IMR-90 (cell line): ENCODE data around the gene DBN1. TPM values are rescaled to one million over a fixed set of nuclear protein-coding genes. Genes with fewer than 3 reads are reported as not detected.

Experiments used
- ATAC-seq: fragments of 200-7000 bp; cut with Tn5 transposase; 2 replicates; pipeline ENCODE4 v1.9.1; 2020; ENCODE audit warnings: low read depth, mild to moderate bottlenecking, moderate library complexity
- BruUV-seq: library from RNA; stranded (reverse); fragments of 400-500 nt; replicated peaks from 2 replicates; lab custom pipeline; 2021; lab: Mats Ljungman, UMichigan
- CTCF ChIA-PET: fragments of 300-600 bp; formaldehyde crosslinking; extraction: SDS; loops from one replicate; lab custom pipeline; 2021; ENCODE audit warnings: antibody characterized with exemption; lab: Yijun Ruan, JAX
- POLR2A ChIA-PET: fragments of 300-600 bp; sonication (Branson Sonifier 250); formaldehyde crosslinking; loops from one replicate; lab custom pipeline; 2022; ENCODE audit warnings: antibody characterized with exemption; ENCODE audit not compliant: unreplicated experiment; lab: Charles Lee
- DNase-seq: peaks from one replicate; pipeline ENCODE4 v3.0.0; 2013
- H2AFZ ChIP-seq: replicated peaks from 2 replicates; pipeline ENCODE3; 2013; ENCODE audit warnings: low read length, mild to moderate bottlenecking; ENCODE audit not compliant: poor library complexity
- H2AK5ac ChIP-seq: 2 replicates; pipeline ENCODE4 v1.6.1; 2013; ENCODE audit warnings: low read depth, low read length, inconsistent platforms
- H2AK9ac ChIP-seq: replicated peaks from 2 replicates; pipeline ENCODE3; 2013; ENCODE audit warnings: mild to moderate bottlenecking, low read depth, low read length, moderate library complexity; ENCODE audit not compliant: poor library complexity
- H2BK120ac ChIP-seq: 2 replicates; pipeline ENCODE4 v1.6.1; 2013; ENCODE audit warnings: low read depth, low read length, inconsistent platforms
- H2BK15ac ChIP-seq: 3 replicates; pipeline ENCODE4 v1.6.1; 2013; ENCODE audit warnings: low read depth, low read length, inconsistent platforms
- H2BK20ac ChIP-seq: 2 replicates; pipeline ENCODE4 v1.6.1; 2013; ENCODE audit warnings: low read depth, mild to moderate bottlenecking, inconsistent platforms, low read length, moderate library complexity
- H2BK5ac ChIP-seq: 2 replicates; pipeline ENCODE4 v1.6.1; 2013; ENCODE audit warnings: mild to moderate bottlenecking, low read depth, low read length, inconsistent platforms; ENCODE audit not compliant: poor library complexity, severe bottlenecking
- H3K14ac ChIP-seq: replicated peaks from 2 replicates; pipeline ENCODE4 v1.6.1; 2013; ENCODE audit warnings: low read depth, low read length, inconsistent platforms
- H3K18ac ChIP-seq: 2 replicates; pipeline ENCODE4 v1.6.1; 2013; ENCODE audit warnings: low read depth, low read length, control low read depth
- H3K23ac ChIP-seq: 2 replicates; pipeline ENCODE4 v1.6.1; 2013; ENCODE audit warnings: low read depth, low read length, inconsistent platforms
- H3K27ac ChIP-seq: 2 replicates; pipeline ENCODE4 v1.5.1; 2013; ENCODE audit warnings: mild to moderate bottlenecking, control low read depth, low read length; ENCODE audit not compliant: insufficient read depth
- H3K27me3 ChIP-seq: 2 replicates; pipeline ENCODE4 v1.6.1; 2013; ENCODE audit warnings: low read length; ENCODE audit not compliant: control insufficient read depth, insufficient read depth
- H3K36me3 ChIP-seq: 2 replicates; pipeline ENCODE4 v1.6.1; 2013; ENCODE audit warnings: low read length, mixed read lengths; ENCODE audit not compliant: control insufficient read depth, insufficient read depth
- H3K4ac ChIP-seq: 2 replicates; pipeline ENCODE4 v1.6.1; 2013; ENCODE audit warnings: low read depth, low read length, inconsistent platforms
- H3K4me1 ChIP-seq: 2 replicates; pipeline ENCODE4 v1.6.1; 2013; ENCODE audit warnings: low read length, mixed read lengths; ENCODE audit not compliant: control insufficient read depth, insufficient read depth
- H3K4me2 ChIP-seq: 2 replicates; pipeline ENCODE4 v1.6.1; 2013; ENCODE audit warnings: low read depth, mild to moderate bottlenecking, control low read depth, low read length, moderate library complexity
- H3K4me3 ChIP-seq: 2 replicates; pipeline ENCODE4 v1.5.1; 2013; ENCODE audit warnings: low read depth, mild to moderate bottlenecking, control low read depth, low read length, moderate library complexity; ENCODE audit not compliant: insufficient read depth
- H3K56ac ChIP-seq: 2 replicates; pipeline ENCODE4 v1.6.1; 2013; ENCODE audit warnings: low read length, inconsistent platforms; ENCODE audit not compliant: insufficient read depth; ENCODE audit errors: extremely low read depth
- H3K79me1 ChIP-seq, 2 experiments: 2 replicates each; pipeline ENCODE4 v1.6.1; 2013; ENCODE audit warnings: low read length in 2 of 2, inconsistent platforms in 1 of 2, low read depth in 1 of 2
- H3K9ac ChIP-seq: 2 replicates; pipeline ENCODE4 v1.6.1; 2013; ENCODE audit warnings: low read depth, low read length, control low read depth
- H3K9me1 ChIP-seq: 2 replicates; pipeline ENCODE4 v1.6.1; 2013; ENCODE audit warnings: low read length, inconsistent platforms; ENCODE audit not compliant: insufficient read depth
- H3K9me3 ChIP-seq: 2 replicates; pipeline ENCODE4 v1.6.1; 2013; ENCODE audit warnings: low read length; ENCODE audit not compliant: control insufficient read depth, insufficient read depth
- H4K20me1 ChIP-seq: 2 replicates; pipeline ENCODE4 v1.6.1; 2013; ENCODE audit warnings: low read length, inconsistent platforms; ENCODE audit not compliant: insufficient read depth
- H4K5ac ChIP-seq: 2 replicates; pipeline ENCODE4 v1.6.1; 2013; ENCODE audit warnings: mild to moderate bottlenecking, low read depth, low read length, control low read depth
- H4K8ac ChIP-seq, 2 experiments: 2 replicates each; pipeline ENCODE4 v1.6.1; 2013; ENCODE audit warnings: low read depth in 2 of 2, low read length in 2 of 2, control low read depth in 1 of 2, inconsistent platforms in 1 of 2
- H4K91ac ChIP-seq: 2 replicates; pipeline ENCODE4 v1.6.1; 2013; ENCODE audit warnings: low read depth, low read length, inconsistent platforms; ENCODE audit not compliant: insufficient read depth
- BHLHE40 ChIP-seq: fragments of 150-350 bp; IDR thresholded peaks from 2 replicates; pipeline ENCODE4 v1.6.1; 2016; ENCODE audit warnings: mild to moderate bottlenecking, low read depth, low read length
- ELK1 ChIP-seq: fragments of 150-350 bp; IDR thresholded peaks from 2 replicates; pipeline ENCODE4 v1.6.1; 2016; ENCODE audit warnings: low read depth, mild to moderate bottlenecking, low read length, moderate library complexity, borderline replicate concordance
- FOS ChIP-seq: fragments of 150-350 bp; IDR thresholded peaks from 2 replicates; pipeline ENCODE4 v1.6.1; 2016; ENCODE audit warnings: low read depth, low read length
- MAFK ChIP-seq: IDR thresholded peaks from 2 replicates; pipeline ENCODE4 v1.6.1; 2012; ENCODE audit warnings: low read depth, low read length, improper control_type of control experiment
- MAZ ChIP-seq: IDR thresholded peaks from 2 replicates; pipeline ENCODE4 v1.6.1; 2012; ENCODE audit warnings: low read depth, mild to moderate bottlenecking, low read length, improper control_type of control experiment, moderate library complexity, borderline replicate concordance
- MXI1 ChIP-seq: IDR thresholded peaks from 2 replicates; pipeline ENCODE4 v1.6.1; 2012; ENCODE audit warnings: low read depth, mild to moderate bottlenecking, low read length, moderate library complexity, borderline replicate concordance
- NFE2L2 ChIP-seq: fragments of 150-350 bp; IDR thresholded peaks from 2 replicates; pipeline ENCODE4 v1.6.1; 2016; ENCODE audit warnings: low read depth, mild to moderate bottlenecking, low read length
- WGBS, 2 experiments: methylation state at CpG; one replicate each; pipeline versions ENCODE4 v1.1.5 to v1.1.7; 2013; ENCODE audit warnings: missing lambda C conversion rate in 2 of 2; ENCODE audit not compliant: insufficient read length in 1 of 2; ENCODE audit errors: extremely low coverage in 2 of 2; 5-methylcytosine and 5-hydroxymethylcytosine counted together
- dilution Hi-C: fragments of 300-500 bp; cut with HindIII; formaldehyde crosslinking; loops from one replicate; pipeline ENCODE4 v1.14.3; 2018; ENCODE audit warnings: low sequenced_read_pairs; ENCODE audit not compliant: unreplicated experiment
- in situ Hi-C: fragments of 300-500 bp; cut with MboI; formaldehyde crosslinking; loops from 3 replicates; pipeline ENCODE4 v1.14.3; 2019; ENCODE audit warnings: low sequenced_read_pairs, inconsistent platforms, mixed read lengths
- intact Hi-C: fragments of 100-400 bp; cut with micrococcal nuclease; formaldehyde crosslinking; loops from 2 replicates; pipeline ENCODE4 v1.10.0; 2022
- polyA plus RNA-seq, 3 experiments: library from polyadenylated mRNA; depleted of rRNA; stranded (reverse); fragments of >200 nt; gene quantifications; 2 replicates each; pipeline ENCODE4 v1.2.3, GENCODE V29; 2012; ENCODE audit warnings: low replicate concordance in 1 of 3
- total RNA-seq: library from RNA; depleted of rRNA; stranded (reverse); fragments of >200 nt; gene quantifications from 2 replicates; pipeline ENCODE4 v1.2.3, GENCODE V29; 2012

The DBN1 gene
- total and polyA plus RNA-seq, 2 of the 4 experiments (the other 2 are of a cell fraction), result 122 to 187 TPM

DNA sequence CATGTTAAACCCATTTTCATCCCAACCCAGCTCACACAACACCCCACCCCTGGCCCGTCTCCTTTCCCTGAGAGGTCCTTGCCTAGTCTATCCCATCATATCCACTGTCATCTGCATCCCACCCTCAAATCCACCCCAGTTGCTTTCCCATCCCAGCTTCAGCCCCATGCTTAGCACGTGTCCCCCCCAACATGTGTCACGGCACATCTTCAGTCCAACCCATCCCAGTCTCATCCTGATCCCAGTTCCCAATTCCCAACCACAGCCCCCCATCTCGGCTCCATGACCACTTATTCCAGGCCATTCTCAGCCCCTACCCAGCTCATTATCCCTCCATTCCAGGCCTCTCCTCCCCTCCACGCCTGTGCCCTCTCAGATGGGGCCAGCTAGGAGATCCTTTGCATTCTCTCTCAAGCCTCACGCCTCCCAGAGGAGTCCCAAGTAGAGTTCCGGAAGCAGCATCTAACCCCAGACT lies 605 bp upstream of the DBN1 start:
- Histone ChIP-seq H3K23ac (no peak overlapping the region), H2BK120ac (0 out of 2 replicates have a peak overlapping the region, but pooled peaks have one; percentile 5), H3K18ac (no peak overlapping the region), H3K36me3 (peaks cover 17% of the 10 kb centered on the region), H4K20me1 (peaks cover 53% of the 10 kb centered on the region), H3K9me3 (no peaks in the 10 kb centered on the region), H3K9me1 (peaks cover 34% of the 10 kb centered on the region), H2BK5ac (no peak overlapping the region), H3K4me1 (peaks cover 41% of the 10 kb centered on the region), H2AFZ (peak overlapping the region; percentile 76), H3K4me2 (peak overlapping the region; percentile 34; the same call in 1 of the 2 replicates), H3K56ac (no peak overlapping the region), H3K27me3 (no peaks in the 10 kb centered on the region), H3K27ac (peak overlapping the region; percentile 40), H3K14ac (peak overlapping the region; percentile 79; the same call in 1 of the 2 replicates), H3K9ac (no peak overlapping the region), H2BK20ac (peak overlapping the region; percentile 9; the same call in 1 of the 2 replicates), H2AK9ac (peak overlapping the region; percentile 89), H4K91ac (peak overlapping the region; percentile 60; the same call in 1 of the 2 replicates), H2AK5ac (peak overlapping the region; percentile 89), H3K79me1 (peaks cover 11 to 36% of the 10 kb centered on the region in 2 experiments; a peak in 3 of 4 replicates), H3K4ac (peak overlapping the region; percentile 67), H2BK15ac (peak overlapping the region; percentile 25; the same call in 1 of the 3 replicates), H4K5ac (peak overlapping the region; percentile 77), H3K4me3 (no peak overlapping the region), H4K8ac (peak overlapping the region; percentile 35 to 64; a peak in 3 of 4 replicates)
- WGBS, 2 experiments, result 41% methylated on average over 4 of the region's 7 CpGs; no CpG with 5 or more reads in 1 of the 2 experiments
- no peak for ATAC-seq
- CTCF ChIA-PET, result no interaction called here
- intact Hi-C loops, result no loop called here
- in situ Hi-C loops, result no loop called here
- TF ChIP-seq BHLHE40 (peak; percentile 38; the same call in 1 of the 2 replicates), NFE2L2 (no peak), MAZ (no peak), ELK1 (no peak), MXI1 (no peak), FOS (no peak), MAFK (no peak)
- no peak for DNase-seq
- dilution Hi-C loops, result no loop called here
- POLR2A ChIA-PET, result no interaction called here
- BruUV-seq, result no TSS peak
